ENCODE results near the gene GPATCH2.

DNA sequence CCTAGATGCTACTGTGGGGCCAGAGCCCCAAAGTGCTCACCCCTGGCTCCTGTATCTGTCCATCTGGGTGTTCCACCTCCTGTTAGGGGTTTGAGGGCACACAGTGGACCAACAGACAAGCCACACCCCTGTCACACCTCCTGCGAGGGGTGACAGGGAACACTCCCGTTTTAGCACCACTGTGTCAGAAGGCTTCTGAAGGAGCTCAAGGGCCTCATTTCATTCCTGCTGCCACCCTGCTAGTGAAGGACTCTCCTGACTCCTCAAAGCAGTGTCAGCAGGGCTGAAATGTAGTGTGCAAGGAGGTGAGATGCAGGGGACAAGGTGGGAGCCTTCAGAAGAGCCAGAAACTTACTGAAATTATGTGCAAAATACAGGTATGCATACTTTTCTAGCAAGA lies 174.6 kb downstream of the GPATCH2 start:
- TF ChIP-seq, protein P1, sequence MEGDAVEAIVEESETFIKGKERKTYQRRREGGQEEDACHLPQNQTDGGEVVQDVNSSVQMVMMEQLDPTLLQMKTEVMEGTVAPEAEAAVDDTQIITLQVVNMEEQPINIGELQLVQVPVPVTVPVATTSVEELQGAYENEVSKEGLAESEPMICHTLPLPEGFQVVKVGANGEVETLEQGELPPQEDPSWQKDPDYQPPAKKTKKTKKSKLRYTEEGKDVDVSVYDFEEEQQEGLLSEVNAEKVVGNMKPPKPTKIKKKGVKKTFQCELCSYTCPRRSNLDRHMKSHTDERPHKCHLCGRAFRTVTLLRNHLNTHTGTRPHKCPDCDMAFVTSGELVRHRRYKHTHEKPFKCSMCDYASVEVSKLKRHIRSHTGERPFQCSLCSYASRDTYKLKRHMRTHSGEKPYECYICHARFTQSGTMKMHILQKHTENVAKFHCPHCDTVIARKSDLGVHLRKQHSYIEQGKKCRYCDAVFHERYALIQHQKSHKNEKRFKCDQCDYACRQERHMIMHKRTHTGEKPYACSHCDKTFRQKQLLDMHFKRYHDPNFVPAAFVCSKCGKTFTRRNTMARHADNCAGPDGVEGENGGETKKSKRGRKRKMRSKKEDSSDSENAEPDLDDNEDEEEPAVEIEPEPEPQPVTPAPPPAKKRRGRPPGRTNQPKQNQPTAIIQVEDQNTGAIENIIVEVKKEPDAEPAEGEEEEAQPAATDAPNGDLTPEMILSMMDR (IDR thresholded peaks at IDR 0.05): no peak
- no peak for TF ChIP-seq POLR2A (IDR thresholded peaks at IDR 0.05)

Measured in esophagus squamous epithelium (tissue), 4 donors.